Pancreas (tissue), 10 donors: ENCODE results near the gene PARVA. TPM values are rescaled to one million over a fixed set of nuclear protein-coding genes. Genes with fewer than 3 reads are reported as not detected.

ENCODE experiments used
- ATAC-seq, 4 donors: fragments of 200-7000 bp; cut with Tn5 transposase; one replicate each; pipeline versions ENCODE4 v1.8.0 to v1.9.1; 2020; ENCODE audit warnings: mild to moderate bottlenecking in 4 of 4, moderate library complexity in 4 of 4
- DNase-seq, 6 donors: peaks; one replicate each; pipeline ENCODE4 v3.0.0-alpha.2; 2020
- FAIRE-seq: peaks from 2 replicates; lab custom pipeline; 2012; peaks lifted over from hg19 to GRCh38; lab: Jason Lieb, UNC
- H3K27ac ChIP-seq, 4 donors: fragments of 200-600 bp; sonication (generic); 1 replicate in 3 of 4; 2 replicates in 1 of 4; pipeline versions ENCODE4 v1.5.0 to v1.8.0; 2020
- H3K27me3 ChIP-seq, 4 donors: fragments of 200-600 bp; one replicate each; pipeline ENCODE4 v1.8.0; 2021
- H3K36me3 ChIP-seq, 3 donors: fragments of 200-600 bp; sonication (generic) in 1 of 3; one replicate each; pipeline versions ENCODE4 v1.5.0 to v1.8.0; 2020 to 2021
- H3K4me1 ChIP-seq, 3 donors: fragments of 200-600 bp; one replicate each; pipeline ENCODE4 v1.8.0; 2021
- H3K4me3 ChIP-seq, 4 donors: fragments of 200-600 bp; sonication (generic) in 2 of 4; one replicate each; pipeline versions ENCODE4 v1.5.0 to v1.8.0; 2020 to 2021
- H3K9me3 ChIP-seq, 4 donors: fragments of 200-600 bp; one replicate each; pipeline ENCODE4 v1.8.0; 2021
- CTCF ChIP-seq, 4 donors: fragments of 200-600 bp; sonication (generic) in 3 of 4; IDR thresholded peaks; one replicate each; pipeline versions ENCODE4 v1.5.0 to v1.8.0; 2021; ENCODE audit warnings: antibody characterized with exemption in 4 of 4
- WGBS, 2 donors: extraction: QIAGEN DNeasy Blood & Tissue Kit; methylation state at CpG; one replicate each; pipeline ENCODE4 v1.1.7; 2013; 5-methylcytosine and 5-hydroxymethylcytosine counted together
- intact Hi-C, 3 donors: fragments of 100-400 bp; cut with DNase I; formaldehyde crosslinking; loops; one replicate each; pipeline versions ENCODE4 v1.11.1 to v1.14.2; 2022
- polyA plus RNA-seq, 2 donors: library from polyadenylated mRNA; stranded (reverse); fragments of 200-250 nt; gene quantifications; one replicate each; pipeline ENCODE4 v1.2.3, GENCODE V29; 2013
- total RNA-seq, 6 donors: library from RNA; stranded (reverse); fragmentation: NEBNext Ultra II Directional in 4 of 6; extraction: Animal tissue kit (Norgen Biotek cat#: 25700) in 4 of 6; gene quantifications; one replicate each; pipeline versions ENCODE4 v1.2.1 to v1.2.4, GENCODE V29; 2021 to 2023
- donor health status: healthy with polysubstance abuse.
- donor health status: DM: no; HTN: no; CAD: no; lungs with moderate emphysema.
- donor health status: DM: no; HTN: no; CAD: no.
- donor health status: control.
- donor health status: control.
- donor health status: Bipolar disorder and iron deficiency.
- donor health status: DM: yes; HTN: yes; CAD: no.
- donor health status: DM: no; HTN: no; CAD: no.
- donor health status: DM: no; HTN: no; CAD: no.
- donor health status: DM: yes; HTN: yes; CAD: no.

Gene PARVA
- total and polyA plus RNA-seq, 8 donors, result 12.4 to 61.9 (median 43.1) TPM

GRCh38 chr11:12411806-12412727, 34.7 kb downstream of the PARVA start:
- FAIRE-seq, result no peak
- TF ChIP-seq CTCF (IDR thresholded peaks at IDR 0.05), result peak; percentile 22 to 51 (median 31)
- DNase-seq, result peak in 1 of 6 donors; percentile 56
- Histone ChIP-seq H3K27me3 (no peaks in the 10 kb centered on the region), H3K36me3 (no peaks in the 10 kb centered on the region), H3K4me1 (peaks cover 4 to 11% (median 7%) of the 10 kb centered on the region in 3 donors), H3K4me3 (no peak overlapping the region), H3K9me3 (no peaks in the 10 kb centered on the region), H3K27ac (no peak overlapping the region)
- 46 to 61% methylated on average over 7 of the region's 7 CpGs for WGBS, 2 donors
- intact Hi-C loops, result no loop called here
- ATAC-seq, result peak; percentile 79 to 87 (median 82)

GRCh38 chr11:12413141-12414052, 36.0 kb downstream of the PARVA start:
- H3K27ac ChIP-seq, result no peak overlapping the region
- no peaks in the 10 kb centered on the region for H3K9me3 ChIP-seq
- H3K4me3 ChIP-seq, result no peak overlapping the region
- H3K4me1 ChIP-seq, result peaks cover 4 to 11% (median 7%) of the 10 kb centered on the region in 3 donors
- intact Hi-C loops, result no loop called here
- DNase-seq (no peak), FAIRE-seq (no peak), ATAC-seq (no peak)
- 53 to 58% methylated on average over 9 of the region's 9 CpGs for WGBS, 2 donors
- no peaks in the 10 kb centered on the region for H3K27me3 ChIP-seq
- no peaks in the 10 kb centered on the region for H3K36me3 ChIP-seq
- TF ChIP-seq CTCF (IDR thresholded peaks at IDR 0.05), result no peak

- 87 to 88% methylated on average over 6 of the region's 6 CpGs for WGBS, 2 donors
- no peaks in the 10 kb centered on the region for H3K9me3 ChIP-seq
- no peak overlapping the region for H3K27ac ChIP-seq
- no peaks in the 10 kb centered on the region for H3K36me3 ChIP-seq
- intact Hi-C loops, result no loop called here
- DNase-seq (no peak), FAIRE-seq (no peak), ATAC-seq (no peak)
- H3K27me3 ChIP-seq, result no peaks in the 10 kb centered on the region
- peaks cover 4 to 10% (median 7%) of the 10 kb centered on the region in 3 donors for H3K4me1 ChIP-seq
- no peak overlapping the region for H3K4me3 ChIP-seq
- no peak for TF ChIP-seq CTCF (IDR thresholded peaks at IDR 0.05)
These were observed 37.2 kb downstream of the PARVA start for GRCh38 chr11:12414611-12415010.

- intact Hi-C loops, result no loop called here
- Histone ChIP-seq H3K4me3 (no peak overlapping the region), H3K27ac (no peak overlapping the region), H3K36me3 (no peaks in the 10 kb centered on the region), H3K27me3 (no peaks in the 10 kb centered on the region), H3K4me1 (peaks cover 4 to 7% (median 6%) of the 10 kb centered on the region in 3 donors), H3K9me3 (no peaks in the 10 kb centered on the region)
- no peak for ATAC-seq
- no peak for TF ChIP-seq CTCF (IDR thresholded peaks at IDR 0.05)
- no peak for DNase-seq
- no peak for FAIRE-seq
- 96 to 97% methylated on average over 4 of the region's 4 CpGs for WGBS, 2 donors
These were observed 38.1 kb downstream of the PARVA start for GRCh38 chr11:12415342-12415966.
